ENCODE measurements around the gene TMEM217. TPM values are rescaled to one million over a fixed set of nuclear protein-coding genes. Genes with fewer than 3 reads are reported as not detected.
"Not testable (repeated sequence)": the region's sequence is repeated elsewhere in the genome, so short reads cannot be mapped to it uniquely, and the experiment has no call there.

Gene TMEM217
- polyA plus RNA-seq, 1 experiment: 7.7 TPM

DNA sequence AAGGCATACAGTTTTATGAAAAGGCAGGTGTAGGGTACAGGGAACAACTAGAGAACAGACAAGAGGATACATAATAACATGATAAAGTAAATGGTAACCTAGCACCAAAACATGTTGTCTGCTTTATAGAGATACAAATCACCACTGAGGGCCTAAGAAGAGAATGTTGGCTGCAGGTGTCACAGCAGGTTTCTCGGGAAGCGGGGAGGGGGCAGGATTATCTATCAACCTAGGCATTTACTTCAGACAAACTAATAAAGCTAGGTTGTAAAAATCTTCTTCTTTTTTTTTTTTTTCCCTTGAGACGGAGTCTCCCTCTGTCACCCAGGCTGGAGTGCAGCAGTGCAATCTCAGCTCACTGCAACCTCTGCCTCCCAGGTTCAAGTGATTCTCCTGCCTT lies 65.3 kb downstream of the TMEM217 start:
- TF ChIP-seq CTCF (IDR thresholded peaks at IDR 0.05; ENCODE audit: low read depth, low read length): no peak
- H3K27ac ChIP-seq (ENCODE audit: low read depth, low read length): no peak overlapping the region
- H3K9me3 ChIP-seq (ENCODE audit: control insufficient read depth, insufficient read depth, low read length): 0 out of 2 replicates have a peak, but pooled peaks cover 3% of the 10 kb centered on the region
- ChIA-PET POLR2A (interaction anchor here (0.7 kb wide), 1 partner anchor 170 kb away, joined by 5 read pairs; no protein-coding TSS in a partner anchor), CTCF (interaction anchor here (0.7 to 3.2 kb wide), 3 partner anchors 15 to 165 kb away, joined by 3 to 13 read pairs (median 4); no protein-coding TSS in a partner anchor)
- DNase-seq (ENCODE audit: low read depth, low spot score): no peak
- H3K27me3 ChIP-seq (ENCODE audit: control insufficient read depth, insufficient read depth, low read length): no peaks in the 10 kb centered on the region
- H3K4me3 ChIP-seq (ENCODE audit: low read depth, low read length): no peak overlapping the region

GRCh38 chr6:37190159-37190535 lies 67.8 kb downstream of the TMEM217 start:
- ChIA-PET CTCF (interaction anchor here (1.0 to 2.3 kb wide), 5 partner anchors 20 to 168 kb away, joined by 4 to 8 read pairs (median 6); no protein-coding TSS in a partner anchor), POLR2A (interaction anchor here (0.7 kb wide), 1 partner anchor 88 kb away, joined by 8 read pairs; no protein-coding TSS in a partner anchor)
- no peak overlapping the region for H3K4me3 ChIP-seq (ENCODE audit: low read depth, low read length)
- no peak overlapping the region for H3K27ac ChIP-seq (ENCODE audit: low read depth, low read length)
- 0 out of 2 replicates have a peak, but pooled peaks cover 3% of the 10 kb centered on the region for H3K9me3 ChIP-seq (ENCODE audit: control insufficient read depth, insufficient read depth, low read length)
- DNase-seq (ENCODE audit: low read depth, low spot score): no peak
- no peaks in the 10 kb centered on the region for H3K27me3 ChIP-seq (ENCODE audit: control insufficient read depth, insufficient read depth, low read length)
- TF ChIP-seq CTCF (IDR thresholded peaks at IDR 0.05; ENCODE audit: low read depth, low read length): no peak

DNA sequence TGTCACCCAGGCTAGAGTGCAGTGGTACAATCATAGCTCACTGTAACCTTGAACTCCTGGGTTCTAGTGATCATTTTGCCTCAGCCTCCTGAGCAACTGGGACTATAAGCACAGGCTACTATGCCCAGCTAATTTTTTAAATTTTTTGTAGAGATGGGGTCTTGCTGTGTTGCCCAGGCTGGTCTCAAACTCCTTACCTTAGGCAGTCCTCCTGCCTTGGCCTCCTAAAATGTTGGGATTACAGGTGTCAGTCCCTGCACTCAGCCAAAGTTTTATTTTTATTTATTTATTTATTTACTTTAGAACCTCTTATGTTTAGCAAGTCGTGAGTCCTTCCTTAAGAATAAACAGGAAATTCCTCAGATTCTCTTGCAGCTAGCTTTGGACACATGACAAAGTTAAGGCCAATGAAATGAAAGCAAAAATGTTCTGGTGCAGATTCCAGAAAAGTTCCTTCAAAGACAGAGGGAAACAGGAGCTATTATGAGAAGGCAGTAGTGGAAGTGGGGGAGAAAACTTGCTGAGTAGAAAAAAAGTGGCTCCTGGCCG lies 68.9 kb downstream of the TMEM217 start:
- Histone ChIP-seq H3K27ac (ENCODE audit: low read depth, low read length) (no peak overlapping the region), H3K4me3 (ENCODE audit: low read depth, low read length) (no peak overlapping the region), H3K27me3 (ENCODE audit: control insufficient read depth, insufficient read depth, low read length) (no peaks in the 10 kb centered on the region), H3K9me3 (ENCODE audit: control insufficient read depth, insufficient read depth, low read length) (peaks cover 3% of the 10 kb centered on the region; the same call in 1 of the 2 replicates)
- no peak for TF ChIP-seq CTCF (IDR thresholded peaks at IDR 0.05; ENCODE audit: low read depth, low read length)
- ChIA-PET POLR2A (no interaction called here), CTCF (interaction anchor here (1.2 to 2.3 kb wide), 3 partner anchors 21 to 167 kb away, joined by 4 to 8 read pairs (median 7); no protein-coding TSS in a partner anchor)
- DNase-seq (ENCODE audit: low read depth, low spot score): no peak

DNA sequence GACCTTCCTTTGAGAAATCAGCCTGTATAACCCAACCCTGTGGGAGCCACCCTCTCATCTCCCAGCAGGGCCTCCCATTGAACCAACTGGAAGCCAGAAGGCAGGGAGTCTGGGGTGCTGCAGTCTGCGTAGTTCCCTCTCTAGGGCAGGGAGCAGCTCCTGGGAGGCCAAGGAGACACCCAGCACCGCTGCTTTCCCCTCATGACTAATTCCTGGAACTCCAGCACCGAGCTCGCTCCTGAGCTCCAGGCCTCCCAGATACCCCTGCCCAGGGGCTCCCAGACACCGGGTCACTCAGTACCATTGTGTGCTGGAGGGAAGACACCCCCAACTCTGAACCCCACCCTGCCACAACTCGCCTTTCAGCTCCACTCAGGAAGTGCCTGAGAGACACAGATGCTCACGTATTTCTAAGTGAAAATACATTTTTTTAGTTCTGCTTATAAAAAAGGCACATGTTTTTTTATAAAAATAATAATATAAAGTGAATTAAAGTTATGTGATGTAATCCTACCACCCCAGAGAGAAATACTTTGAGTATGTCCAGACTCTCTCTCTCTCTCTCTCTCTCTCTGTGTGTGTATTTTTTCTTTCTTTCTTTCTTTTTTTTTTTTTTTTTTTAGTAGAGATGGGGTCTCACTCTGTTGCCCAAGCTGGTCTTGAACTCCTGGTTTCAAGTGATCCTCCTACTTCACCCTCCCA lies 70.5 kb downstream of the TMEM217 start:
- ChIA-PET POLR2A (interaction anchor here (0.6 kb wide), 2 partner anchors 11 kb away, joined by 3 to 4 read pairs; no protein-coding TSS in a partner anchor), CTCF (interaction anchor here (0.6 to 1.9 kb wide), 5 partner anchors 14 to 169 kb away, joined by 3 to 9 read pairs (median 4); no protein-coding TSS in a partner anchor)
- Histone ChIP-seq H3K4me3 (ENCODE audit: low read depth, low read length) (no peak overlapping the region), H3K27ac (ENCODE audit: low read depth, low read length) (no peak overlapping the region), H3K27me3 (ENCODE audit: control insufficient read depth, insufficient read depth, low read length) (no peaks in the 10 kb centered on the region), H3K9me3 (ENCODE audit: control insufficient read depth, insufficient read depth, low read length) (peaks cover 3% of the 10 kb centered on the region; the same call in 1 of the 2 replicates)
- TF ChIP-seq CTCF (IDR thresholded peaks at IDR 0.05; ENCODE audit: low read depth, low read length): no peak
- DNase-seq (ENCODE audit: low read depth, low spot score): no peak

DNA sequence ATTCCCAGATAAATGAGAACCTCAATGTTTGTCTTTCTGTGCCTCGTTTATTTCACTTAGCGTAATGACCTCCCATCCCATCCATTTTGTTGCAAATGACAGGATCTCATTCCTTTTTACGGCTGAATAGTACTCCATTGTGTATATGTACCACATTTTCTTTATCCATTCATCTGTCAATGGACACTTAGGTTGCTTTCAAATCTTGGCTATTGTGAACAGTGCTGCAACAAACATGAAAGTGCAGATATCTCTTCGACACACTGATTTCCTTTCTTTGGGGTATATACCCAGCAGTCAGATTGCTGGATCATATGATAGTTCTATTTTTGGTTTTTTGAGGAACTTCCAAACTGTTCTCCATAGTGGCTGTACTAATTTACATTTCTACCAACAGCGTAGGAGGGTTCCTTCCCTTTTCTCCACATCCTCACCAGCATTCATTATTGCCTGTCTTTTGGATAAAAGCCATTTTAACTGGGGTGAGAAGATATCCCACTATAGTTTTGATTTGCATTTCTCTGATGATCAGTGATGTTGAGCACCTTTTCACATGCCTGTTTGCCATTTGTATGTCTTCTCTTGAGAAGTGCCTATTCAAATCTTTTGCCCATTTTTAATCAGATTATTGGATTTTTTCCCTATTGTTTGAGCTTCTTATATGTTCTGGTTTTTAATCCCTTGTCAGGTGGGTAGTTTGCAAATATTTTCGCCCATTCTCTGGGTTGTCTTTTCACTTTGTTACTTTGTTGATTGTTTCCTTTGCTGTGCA lies 71.8 kb downstream of the TMEM217 start:
- not testable (repeated sequence) for H3K27me3 ChIP-seq (ENCODE audit: control insufficient read depth, insufficient read depth, low read length); H3K4me3 ChIP-seq (ENCODE audit: low read depth, low read length); H3K9me3 ChIP-seq (ENCODE audit: control insufficient read depth, insufficient read depth, low read length); H3K27ac ChIP-seq (ENCODE audit: low read depth, low read length); DNase-seq (ENCODE audit: low read depth, low spot score)
- POLR2A ChIA-PET: interaction anchor here (0.7 kb wide), 1 partner anchor 59 kb away, joined by 5 read pairs; no protein-coding TSS in a partner anchor
- CTCF ChIA-PET: interaction anchor here (0.6 to 1.9 kb wide), 7 partner anchors 12 to 379 kb away, joined by 3 to 9 read pairs (median 4); no protein-coding TSS in a partner anchor

Data from AG04450 (cell line).